ENCODE data around the gene CHAC2. TPM values are rescaled to one million over a fixed set of nuclear protein-coding genes. Genes with fewer than 3 reads are reported as not detected.
"Not testable (repeated sequence)": the region's sequence is repeated elsewhere in the genome, so short reads cannot be mapped to it uniquely, and the experiment has no call there.

The CHAC2 gene
- total RNA-seq, 1 donor from 2014 or later: 2.7 TPM

DNA sequence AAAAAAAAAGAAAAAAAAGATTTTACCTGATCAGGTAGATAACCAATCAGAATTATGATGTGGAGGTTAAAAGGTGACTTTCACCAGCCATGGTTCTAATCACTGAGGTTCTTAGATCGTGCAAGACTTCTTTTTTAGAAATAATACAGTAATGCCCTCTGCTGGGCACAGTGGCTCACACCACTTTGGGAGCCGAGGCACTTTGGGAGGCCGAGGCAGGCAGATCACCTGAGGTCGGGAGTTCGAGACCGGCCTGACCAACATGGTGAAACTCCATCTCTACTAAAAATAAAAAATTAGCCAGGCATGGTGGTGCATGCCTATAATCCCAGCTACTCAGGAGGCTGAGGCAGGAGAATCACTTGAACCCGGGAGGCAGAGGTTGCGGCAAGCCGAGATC lies 56.0 kb downstream of the CHAC2 start:
- H3K9me3 Mint-ChIP-seq (ENCODE audit: low read depth); H3K36me3 Mint-ChIP-seq (ENCODE audit: low read depth); H3K27me3 Mint-ChIP-seq (ENCODE audit: low read depth): not testable (repeated sequence)

More for the DNA sequence above, 56.0 kb downstream of the CHAC2 start:
- not testable (repeated sequence) for DNase-seq (ENCODE audit: low spot score); H3K27ac Mint-ChIP-seq (ENCODE audit: unreplicated experiment); H3K4me3 Mint-ChIP-seq (ENCODE audit: unreplicated experiment)
- H3K4me1 Mint-ChIP-seq (ENCODE audit: low read depth): peaks cover 10% of the 10 kb centered on the region
- TF ChIP-seq, protein P1, sequence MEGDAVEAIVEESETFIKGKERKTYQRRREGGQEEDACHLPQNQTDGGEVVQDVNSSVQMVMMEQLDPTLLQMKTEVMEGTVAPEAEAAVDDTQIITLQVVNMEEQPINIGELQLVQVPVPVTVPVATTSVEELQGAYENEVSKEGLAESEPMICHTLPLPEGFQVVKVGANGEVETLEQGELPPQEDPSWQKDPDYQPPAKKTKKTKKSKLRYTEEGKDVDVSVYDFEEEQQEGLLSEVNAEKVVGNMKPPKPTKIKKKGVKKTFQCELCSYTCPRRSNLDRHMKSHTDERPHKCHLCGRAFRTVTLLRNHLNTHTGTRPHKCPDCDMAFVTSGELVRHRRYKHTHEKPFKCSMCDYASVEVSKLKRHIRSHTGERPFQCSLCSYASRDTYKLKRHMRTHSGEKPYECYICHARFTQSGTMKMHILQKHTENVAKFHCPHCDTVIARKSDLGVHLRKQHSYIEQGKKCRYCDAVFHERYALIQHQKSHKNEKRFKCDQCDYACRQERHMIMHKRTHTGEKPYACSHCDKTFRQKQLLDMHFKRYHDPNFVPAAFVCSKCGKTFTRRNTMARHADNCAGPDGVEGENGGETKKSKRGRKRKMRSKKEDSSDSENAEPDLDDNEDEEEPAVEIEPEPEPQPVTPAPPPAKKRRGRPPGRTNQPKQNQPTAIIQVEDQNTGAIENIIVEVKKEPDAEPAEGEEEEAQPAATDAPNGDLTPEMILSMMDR (IDR thresholded peaks at IDR 0.05): peak; percentile 53

Other genes starting within 250 kb of the CHAC2 start
- gene ASB3, start 19.1 kb downstream of the CHAC2 start, total RNA-seq: 18.9 to 28.4 TPM (median 20.9 TPM) in 3 replicates
- gene ERLEC1, start 19.2 kb downstream of the CHAC2 start, total RNA-seq: 71.4 to 93.4 TPM (median 71.6 TPM) in 3 replicates
- 1.1 to 2.4 TPM (median 1.2 TPM) in 3 replicates for gene GPR75, start 92.2 kb downstream of the CHAC2 start, total RNA-seq
- gene PSME4, start 203.2 kb downstream of the CHAC2 start, total RNA-seq: 42.0 to 54.1 TPM (median 45.3 TPM) in 3 replicates

Data from chondrocyte (in vitro differentiated cells).